IPS DF 4.7 (cell line): ENCODE data around the gene CCDC88C.

Experiments used
- DNase-seq: peaks from one replicate; pipeline ENCODE4 v3.0.0-alpha.2; 2013; ENCODE audit warnings: low spot score; ENCODE audit errors: extremely low read depth

CCDC88C gene

DNA sequence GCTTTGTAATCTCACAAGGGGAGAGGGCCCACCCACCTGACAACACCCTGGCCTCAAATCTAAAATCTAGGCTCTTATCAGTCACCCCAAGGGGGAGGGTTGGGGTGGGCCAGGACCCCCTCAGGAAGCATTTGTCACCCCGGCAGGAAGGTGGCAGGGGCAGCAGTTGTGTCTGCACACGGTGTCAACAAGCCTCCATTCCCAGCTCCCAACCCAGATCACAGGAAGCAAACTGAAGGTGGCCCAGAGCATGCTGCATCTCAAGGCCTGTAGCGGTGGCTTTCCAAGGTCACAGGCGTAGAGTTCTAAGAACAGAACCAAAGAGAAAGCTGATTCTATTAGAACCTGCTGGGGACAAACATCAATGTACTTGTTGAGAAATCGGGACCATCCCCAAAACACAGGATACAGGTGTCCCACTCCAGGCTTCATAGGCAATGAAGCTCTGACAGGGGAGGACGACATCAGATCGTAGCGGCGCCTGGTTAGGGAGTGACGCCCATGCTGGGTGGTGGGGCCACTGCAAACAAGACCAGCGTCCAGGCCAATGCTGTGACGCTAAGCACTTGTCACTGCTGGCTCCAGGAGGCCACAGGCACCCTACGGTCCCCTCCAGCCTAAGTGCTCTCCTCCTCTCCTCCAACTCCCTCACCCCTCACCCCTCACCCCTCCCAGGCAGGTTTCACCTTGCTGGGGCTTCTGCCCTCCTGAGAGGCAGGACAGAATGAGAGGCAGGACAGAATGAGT lies 52.9 kb downstream of the CCDC88C start:
- DNase-seq = no peak

DNA sequence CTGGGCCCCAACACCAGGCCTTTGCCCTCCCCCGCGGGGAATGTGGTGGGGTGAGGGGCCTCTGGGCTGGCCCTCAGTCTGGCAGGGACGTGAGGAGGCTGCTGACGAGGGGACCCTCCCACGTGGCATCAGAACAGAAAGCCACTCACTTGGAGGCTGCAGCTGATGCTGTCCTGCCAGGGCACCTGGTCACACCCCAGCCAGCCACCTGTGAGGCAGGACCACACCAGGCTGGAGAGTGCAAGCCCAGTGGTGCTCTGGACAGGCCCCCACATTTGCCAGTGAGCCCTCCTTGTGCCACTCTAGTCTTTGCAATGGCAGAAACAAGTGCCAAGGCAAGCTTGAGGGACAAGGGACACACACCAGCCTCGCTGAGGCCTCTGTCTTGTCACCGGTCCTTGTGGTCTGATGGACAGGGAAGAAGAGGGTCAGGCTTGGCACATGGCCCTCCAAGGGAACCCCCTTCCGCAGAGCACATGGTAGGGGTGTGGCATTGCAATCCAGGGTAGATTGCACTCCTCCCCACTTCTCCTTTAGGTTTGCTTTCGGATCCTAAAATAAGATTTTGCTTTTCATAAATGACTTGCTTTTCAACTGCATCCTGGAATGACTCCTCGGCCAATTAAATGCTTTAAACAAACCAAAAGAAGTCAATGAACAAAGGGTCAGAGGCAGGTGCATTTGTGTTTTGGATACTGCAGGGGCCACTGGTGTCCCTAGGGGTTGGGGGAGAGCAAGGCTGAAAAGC lies 53.7 kb downstream of the CCDC88C start:
- no peak for DNase-seq

DNA sequence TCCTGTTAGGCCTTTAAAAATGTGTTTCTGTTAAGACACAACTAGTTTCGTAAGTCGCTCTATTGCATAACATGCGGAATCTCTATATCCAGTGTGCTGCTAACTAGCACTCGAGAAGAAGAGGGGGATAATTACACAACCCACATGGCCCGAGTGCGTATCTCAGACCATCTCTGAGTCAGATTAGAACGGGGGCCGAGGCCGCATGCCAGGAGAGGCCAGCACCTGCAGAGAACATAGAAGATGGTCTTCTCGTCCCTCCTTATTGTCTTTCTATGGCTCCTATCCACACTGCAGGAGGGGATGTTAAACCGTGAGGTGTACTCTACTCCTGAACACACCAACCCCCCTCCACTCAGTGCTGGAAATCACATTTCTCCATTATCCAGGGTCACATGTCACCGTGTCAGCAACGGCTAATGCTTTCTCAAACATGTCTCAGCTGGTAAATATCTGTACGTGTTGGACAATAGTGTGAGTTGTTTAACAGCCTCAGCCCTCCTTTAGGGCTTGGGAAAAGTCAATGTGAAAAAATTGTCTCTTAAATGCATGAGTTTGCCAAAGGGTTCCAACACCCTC lies 56.3 kb downstream of the CCDC88C start:
- DNase-seq = no peak

DNA sequence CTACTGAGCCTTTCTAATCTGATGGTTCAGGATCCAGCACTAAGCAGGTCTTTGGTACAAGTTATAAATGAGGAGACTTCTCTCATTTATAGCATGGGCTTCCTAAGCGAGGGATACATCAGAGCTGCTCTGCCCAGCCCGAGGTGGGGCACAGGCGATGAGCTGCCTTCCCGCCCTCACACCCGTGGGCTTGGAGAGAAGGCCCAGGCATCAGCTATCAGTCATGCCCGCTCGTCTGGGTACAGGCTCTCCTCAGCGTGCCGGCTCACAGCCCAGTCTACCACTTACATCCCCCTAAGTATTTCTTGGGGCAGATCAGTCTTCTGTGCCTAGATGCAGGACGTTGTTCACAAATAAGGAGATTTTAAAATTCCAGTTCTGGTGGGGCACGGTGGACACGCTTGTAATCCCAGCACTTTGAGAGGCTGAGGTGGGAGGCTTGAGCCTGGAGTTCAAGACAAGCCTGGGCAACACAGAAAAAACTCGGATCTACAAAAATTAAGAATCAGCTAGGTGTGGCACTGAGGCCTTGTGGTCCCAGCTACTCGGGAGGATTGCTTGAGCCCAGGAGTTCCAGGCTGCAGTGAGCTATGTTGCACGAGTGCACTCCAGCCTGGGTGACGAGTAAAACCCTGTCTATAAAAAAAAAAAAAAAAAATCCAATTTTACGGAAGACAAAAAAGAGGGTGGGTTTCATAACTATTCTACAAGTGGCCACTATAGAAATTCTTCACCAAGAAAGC lies 57.0 kb downstream of the CCDC88C start:
- no peak for DNase-seq

DNA sequence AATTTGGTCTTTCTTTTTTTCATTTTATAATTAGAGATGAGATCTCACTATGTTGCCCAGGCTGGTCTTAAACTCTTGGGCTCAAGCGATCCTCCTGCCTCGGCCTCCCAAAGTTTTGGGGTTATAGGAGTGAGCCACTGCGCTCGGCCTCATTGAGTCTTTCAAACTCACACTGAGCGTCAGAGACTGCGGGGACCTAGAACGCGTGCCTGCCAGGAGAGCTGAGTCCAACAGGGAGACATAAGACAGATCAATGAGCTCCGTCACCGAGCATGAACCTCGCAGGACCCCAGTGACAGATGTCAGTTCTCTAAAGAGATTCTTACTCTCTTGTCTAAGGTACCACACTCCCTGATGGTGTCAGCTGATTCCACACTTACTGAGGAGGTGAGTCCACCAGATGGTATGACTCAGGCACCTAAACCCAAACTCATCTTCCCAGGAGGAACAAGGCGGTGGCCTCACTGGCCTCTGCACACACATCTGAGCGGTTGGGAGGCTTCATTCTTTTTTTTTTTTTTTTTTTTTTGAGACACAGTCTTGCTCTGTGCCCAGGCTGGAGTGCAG lies 58.9 kb downstream of the CCDC88C start:
- DNase-seq = no peak

DNA sequence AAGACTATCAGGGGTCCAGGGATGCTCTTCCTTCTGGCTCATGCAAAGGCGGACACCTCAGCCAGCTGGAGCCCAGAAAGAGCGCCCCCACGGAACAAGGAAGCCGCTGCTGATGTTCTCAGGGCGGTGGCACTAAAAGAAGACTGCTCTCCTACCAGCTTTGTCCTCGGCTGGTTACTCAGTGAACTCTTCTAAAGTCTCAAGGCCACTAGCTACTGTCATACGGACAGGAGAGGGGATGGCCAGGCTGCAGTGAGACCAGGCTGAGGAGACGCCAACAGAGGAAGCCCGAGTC lies 59.6 kb downstream of the CCDC88C start:
- DNase-seq = no peak

DNA sequence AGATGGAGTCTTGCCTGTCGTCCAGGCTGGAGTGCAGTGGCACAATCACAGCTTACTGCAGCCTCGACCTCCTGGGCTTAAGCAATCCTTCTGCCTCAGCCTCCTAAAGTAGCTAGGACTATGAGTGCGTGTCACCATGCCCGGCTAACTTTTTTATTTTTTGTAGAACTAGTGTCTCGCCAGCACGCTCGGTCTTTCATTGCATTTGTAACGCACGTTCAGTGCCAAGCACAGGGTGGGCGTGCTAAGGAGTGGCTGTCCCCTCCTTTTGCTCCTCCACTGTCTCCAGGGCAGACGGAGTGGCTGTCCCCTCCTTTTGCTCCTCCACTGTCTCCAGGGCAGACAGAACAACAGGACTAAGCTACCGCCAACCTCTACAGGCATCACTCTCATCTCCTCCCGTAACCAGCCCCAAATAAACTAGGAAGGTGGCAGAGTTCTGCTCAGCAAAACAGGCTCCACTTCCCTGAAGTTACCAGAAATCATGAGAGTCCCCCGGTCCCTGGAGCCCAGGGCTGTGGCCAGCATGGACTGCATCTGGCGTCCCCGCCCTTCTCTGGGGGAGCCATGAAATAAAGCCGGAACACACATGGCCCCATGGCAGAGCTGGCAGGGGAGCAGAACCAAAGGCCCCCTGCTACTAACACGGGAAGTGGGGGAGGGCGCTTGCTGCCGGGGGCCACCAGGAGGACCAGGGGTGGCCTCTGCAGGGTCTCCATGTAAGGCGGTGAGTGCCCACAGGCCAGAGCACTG lies 60.2 kb downstream of the CCDC88C start:
- DNase-seq = no peak

DNA sequence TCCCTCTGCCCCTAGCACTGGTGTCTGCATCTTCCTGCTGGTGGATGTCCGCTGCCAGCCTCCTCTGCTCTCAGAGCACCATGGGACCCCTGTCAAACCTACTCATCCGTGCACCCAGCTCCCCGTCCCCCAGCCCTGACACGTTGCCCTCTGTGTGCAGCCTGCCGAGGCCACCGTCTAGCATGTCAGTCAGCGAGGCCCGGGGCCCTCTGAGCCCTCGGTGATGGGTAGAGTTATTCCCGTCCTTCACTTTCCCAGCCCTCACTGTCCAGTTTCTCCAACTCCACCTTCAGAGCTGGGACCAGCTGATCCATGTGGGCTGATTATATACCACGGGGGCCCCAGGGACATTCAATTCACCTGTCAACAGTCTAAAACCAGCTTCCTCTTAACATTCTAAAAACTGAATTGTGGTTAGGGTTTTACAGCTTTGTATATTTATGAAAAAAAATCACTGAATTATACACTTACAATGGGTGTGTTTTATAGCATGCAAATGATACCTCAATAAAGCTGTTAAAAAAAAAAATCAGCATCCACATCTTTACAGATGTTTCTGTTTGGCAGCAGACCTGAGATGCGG lies 61.3 kb downstream of the CCDC88C start:
- no peak for DNase-seq

DNA sequence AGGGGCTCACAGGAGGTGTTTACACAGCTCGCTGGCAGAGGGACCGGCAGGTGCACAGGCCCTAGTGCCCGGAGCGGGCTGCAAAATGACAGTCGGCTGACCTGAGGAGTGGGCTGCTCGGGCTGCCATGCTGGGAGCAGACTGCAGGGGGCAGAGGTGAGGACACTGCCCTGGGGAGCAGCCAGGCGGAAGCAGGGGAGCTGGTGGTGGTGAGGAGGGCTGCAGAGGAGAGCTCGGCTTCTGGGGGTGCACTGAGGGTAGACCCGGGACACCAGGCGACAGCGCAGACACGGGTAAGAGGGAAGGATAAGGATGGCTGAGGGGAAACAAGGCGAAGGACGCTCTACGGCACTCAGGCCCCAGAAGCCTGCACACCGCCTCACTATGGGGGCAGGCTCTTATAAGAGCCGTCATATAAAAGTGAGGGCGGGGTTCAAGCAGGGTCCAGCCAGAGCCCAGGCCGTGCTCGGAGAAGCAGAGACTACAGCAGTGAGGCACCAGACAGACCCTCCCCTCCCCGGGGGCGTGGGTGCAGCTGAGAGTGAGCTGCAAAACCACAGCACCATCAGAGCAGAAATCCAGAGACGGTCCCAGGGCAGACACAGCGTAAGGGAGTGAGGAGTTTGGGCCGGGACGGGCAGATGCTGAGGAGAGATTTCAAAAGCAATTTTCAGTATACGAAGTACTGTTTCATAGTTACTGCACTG lies 62.5 kb downstream of the CCDC88C start:
- DNase-seq = no peak

DNA sequence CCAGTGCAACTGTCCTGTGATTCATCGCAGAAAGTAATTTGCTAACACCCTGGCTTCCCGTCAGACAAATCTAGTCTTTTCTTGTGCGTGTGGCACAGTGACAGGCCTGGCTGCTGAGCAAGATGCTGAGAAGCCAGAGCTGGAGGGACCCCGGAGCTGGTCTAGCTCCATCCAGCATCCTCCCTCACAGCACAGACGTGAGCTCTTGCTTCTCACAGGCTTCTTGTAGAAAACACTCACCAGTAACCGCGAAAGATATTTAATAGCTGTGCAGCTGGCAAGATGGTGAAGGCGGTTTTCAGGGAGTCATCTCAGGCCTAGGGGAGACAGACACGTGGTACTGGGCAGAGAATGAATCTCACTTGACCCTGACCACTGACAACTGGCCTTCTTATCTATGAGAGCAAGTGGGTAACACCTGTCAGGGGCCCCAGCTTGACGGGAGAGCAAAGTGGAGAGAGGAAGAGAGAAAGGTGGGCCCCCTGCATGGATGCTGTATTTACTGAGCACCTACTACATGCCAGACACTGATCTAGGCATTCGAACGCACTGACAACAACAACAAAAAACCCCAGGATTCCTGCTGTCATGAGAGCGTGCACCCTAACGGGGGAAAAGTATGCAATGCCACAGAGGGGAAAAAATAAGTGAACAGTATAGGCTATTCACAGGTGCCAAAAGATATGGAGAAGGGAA lies 63.3 kb downstream of the CCDC88C start:
- no peak for DNase-seq

DNA sequence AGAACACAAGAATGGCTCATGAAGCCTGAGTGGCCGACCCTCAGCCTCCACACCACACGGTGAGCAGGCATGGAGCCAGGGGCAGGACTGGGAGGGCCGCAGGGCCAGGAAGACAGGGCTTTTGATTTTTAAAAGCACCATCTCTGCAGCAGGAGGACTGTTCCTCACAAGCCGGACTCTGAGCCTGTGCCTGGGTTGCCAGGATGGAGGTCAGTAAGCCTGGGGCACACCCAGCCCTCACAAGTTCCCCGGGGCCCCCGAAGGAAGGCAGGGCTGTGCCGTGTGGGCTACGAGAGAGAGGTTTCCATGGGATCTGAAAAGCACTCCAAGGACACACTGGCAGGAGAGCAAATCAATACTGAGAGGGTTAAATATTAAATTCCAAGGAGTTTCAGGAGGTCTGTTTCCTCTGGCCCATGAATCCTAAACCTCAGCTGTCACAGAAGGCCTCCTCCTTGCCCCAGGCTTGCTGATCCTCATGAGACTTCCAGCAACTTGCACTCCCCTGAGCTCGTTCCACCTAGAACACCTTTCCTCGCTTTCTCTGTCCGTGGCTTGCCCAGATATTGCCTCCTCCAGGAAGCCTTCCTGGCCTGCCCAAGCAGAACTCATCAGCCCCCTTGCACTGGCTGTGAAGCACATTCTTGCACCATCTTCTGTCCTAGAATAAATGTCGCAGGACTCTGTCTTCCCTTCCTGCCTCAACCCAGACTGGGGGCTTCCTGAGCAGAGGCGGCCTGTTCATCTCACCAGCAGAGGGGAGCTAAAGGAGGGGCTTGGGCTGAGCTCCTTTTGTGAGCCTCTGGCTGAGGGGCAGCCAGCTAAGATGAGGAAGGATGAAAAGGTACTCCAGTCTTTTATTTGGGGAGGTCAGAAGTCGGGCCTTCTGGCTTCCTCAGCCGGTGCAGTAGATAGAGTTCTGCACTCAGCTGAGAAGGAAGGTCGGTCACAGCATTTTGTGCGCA lies 64.6 kb downstream of the CCDC88C start:
- DNase-seq = no peak

DNA sequence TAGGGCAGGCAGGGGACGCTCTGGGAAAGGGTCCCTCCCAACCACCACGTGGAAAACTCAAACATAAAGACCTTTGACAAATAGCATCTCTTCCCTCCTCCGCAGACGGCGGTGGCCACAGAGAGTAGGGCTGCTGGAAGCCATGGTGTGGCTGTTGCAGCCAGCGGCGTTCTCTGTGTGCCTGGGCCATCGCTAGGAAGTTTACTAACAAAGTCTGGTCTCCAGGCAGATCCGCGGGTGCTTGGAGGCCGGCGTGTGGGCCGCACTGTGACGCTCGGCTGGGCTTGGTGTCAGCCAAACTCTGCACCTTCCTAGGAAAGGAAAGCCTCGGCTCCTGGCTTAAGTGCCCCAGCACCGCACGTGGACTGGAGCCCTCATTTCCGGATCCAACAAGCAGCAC lies 65.6 kb downstream of the CCDC88C start:
- DNase-seq = no peak

DNA sequence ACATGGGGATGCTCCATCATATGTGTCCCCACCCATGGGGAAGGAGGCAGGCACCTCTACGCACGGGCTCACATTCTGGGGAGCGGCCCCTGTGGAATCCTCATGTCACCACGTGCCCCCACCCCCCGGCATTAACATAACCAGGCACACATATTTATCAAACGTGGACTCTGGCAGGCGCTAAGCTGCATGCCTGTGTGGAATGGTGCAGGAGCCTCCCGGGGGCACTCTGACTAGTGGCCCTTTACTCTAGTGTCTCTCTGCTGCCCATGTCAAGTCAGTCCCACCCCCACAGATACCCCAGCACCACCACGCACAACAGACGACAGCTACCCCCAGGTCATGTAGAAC lies 66.1 kb downstream of the CCDC88C start:
- no peak for DNase-seq

DNA sequence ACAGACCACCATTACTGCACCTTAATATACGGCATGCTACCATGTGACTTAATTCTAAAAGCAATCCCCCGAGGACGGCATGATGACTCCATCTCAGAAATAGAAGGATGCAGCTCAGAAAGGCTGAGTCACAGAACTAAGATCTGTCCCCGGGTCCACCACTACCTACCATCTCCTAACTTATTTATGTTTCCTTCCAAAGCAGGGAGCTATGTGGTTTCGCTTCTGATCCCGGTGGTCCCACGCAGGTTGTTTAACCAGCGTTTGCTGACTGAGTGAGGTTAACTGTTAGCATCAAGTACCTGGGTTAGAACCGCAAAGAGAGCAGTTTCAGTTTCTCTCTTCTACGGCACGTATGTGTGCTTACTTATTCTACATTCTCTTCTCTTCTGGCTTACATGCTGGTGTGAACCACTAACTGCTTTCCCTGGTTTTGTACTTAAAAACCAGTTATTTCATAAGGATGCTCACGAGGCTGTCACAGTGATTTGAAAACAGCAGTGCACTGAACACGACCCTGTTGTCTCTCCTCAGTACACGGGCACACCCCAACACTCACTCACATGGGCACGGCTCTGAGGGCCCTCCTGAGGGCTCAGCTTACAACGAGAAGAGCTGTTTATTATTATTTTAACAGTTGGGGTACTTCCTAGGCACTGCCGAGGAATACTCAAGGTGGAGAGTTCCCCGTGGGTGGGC lies 66.7 kb downstream of the CCDC88C start:
- no peak for DNase-seq

DNA sequence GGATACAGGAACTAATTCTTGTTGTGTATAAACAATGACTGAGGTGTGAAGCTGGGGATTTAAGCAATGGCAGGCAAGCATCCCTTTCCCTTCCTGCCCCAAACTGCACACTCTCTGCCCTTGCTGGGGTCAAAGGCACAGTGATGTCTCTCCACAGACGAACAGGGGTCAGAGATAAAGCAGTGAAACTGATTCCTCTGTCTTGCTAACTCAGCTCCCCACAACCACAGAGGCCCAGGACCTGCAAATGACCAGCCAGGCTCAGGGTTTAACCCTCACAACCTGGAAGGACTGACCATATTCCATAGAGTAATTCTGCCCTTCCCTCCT lies 67.2 kb downstream of the CCDC88C start:
- no peak for DNase-seq

DNA sequence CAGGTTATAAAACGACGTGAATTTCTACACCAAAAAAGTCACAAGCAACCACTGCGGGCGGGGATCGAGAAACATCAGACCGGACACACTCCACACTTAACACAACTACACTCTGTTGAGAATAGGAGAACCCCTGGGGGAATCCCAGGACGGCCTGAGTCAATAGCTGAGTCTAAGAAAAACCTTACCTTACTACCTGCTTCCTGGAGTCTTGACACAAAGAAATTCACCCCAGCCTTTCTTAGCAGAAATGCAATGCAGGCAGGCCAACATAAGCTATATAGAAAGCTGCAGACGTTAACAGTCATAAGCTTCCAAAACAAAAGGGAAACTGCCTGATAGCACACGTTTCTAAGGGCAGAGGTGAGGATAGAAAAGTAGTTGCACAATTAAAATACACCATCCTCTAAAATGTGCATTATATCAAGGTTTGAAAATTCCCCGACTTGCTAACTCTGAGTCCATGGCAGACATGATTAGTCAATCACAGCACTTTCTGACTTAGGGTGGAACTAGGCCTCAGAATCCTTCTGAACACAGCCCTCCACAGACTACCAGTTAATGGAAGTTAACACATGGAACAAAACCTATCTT lies 68.0 kb downstream of the CCDC88C start:
- DNase-seq = no peak

DNA sequence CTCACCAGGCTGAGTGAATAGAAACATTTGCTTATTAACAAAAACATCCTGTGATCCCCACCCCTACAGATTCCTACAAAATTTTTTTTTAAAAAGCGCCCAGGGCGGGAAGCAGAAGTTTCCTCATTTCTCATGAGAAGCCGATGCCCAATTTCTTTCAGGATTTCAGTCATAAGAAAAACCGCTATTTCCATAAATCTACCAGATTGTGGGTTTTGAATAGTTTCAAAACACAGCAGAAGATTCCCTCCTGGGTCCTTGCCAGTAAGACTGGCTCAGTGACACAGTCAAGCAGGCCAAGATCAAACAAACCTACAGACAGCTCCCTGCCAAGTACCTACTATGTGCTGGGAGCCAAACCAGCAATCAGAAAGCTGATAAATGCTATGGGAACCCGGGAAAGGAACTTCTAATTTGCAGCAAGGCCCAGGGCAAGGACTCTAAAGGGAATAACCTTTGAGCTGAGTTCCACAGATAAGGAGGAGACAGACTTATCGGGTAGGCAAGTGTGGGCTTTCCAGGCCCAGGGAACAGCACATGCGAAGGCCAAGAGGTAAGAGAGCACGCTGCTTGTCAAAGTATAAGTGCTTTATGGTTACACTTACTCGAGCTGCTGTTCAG lies 68.7 kb downstream of the CCDC88C start:
- no peak for DNase-seq
